Hematopoietic multipotent progenitor cell treated with erythropoietin and hydrocortisone succinate and interleukin-3 and kit ligand, for 6 days (in vitro differentiated cells): ENCODE measurements around the gene GJA4.

ENCODE experiments used
- DNase-seq: peaks from one replicate; pipeline ENCODE4 v3.0.0-alpha.2; 2015

The GJA4 gene

DNA sequence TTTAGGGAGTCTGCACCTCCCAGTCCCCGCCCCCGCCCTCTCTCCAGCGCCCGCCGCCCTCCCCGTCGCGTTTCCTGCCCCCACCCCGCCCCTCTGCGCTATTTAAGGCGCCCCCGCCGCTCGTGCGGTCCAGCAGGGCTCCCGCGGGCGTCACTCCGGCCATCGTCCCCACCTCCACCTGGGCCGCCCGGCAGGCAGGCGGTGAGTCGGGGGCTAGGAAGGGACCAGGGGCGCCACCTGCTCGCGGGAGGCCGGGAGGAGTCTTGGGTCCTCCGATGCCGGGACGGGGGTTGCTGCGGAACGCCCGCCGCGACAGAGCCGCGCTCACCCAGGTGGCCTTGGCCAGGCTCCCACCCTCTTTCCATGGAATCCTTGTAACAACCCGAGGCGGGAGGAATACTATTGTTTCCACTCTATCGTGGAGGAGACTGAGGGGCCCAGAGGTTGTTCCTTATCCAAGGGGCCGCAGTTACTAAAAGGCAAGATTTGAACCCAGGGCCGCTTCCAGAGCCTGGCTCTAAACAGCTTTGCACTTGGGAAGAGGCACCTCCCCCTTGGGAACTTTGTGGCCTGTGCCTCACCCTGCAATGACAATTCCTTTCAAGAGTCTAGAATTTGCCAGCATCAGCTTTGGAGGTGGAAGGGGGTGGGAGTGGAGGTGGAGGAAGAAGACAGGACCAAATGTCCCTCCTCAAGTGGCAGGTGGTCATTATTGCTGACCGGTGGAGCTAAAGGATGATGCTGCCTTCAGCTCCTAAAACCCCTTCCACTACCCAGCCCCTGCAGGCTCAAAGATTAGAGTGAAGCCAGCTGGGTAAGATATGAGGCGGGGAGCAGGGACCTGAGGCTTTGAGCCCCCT, at the start of gene GJA4:
Gene GJA4 (plus strand): TSS at position 132 of the 860 bp plus-strand sequence. CDS start 1,215 bp downstream, outside the sequence.
- no peak for DNase-seq

DNA sequence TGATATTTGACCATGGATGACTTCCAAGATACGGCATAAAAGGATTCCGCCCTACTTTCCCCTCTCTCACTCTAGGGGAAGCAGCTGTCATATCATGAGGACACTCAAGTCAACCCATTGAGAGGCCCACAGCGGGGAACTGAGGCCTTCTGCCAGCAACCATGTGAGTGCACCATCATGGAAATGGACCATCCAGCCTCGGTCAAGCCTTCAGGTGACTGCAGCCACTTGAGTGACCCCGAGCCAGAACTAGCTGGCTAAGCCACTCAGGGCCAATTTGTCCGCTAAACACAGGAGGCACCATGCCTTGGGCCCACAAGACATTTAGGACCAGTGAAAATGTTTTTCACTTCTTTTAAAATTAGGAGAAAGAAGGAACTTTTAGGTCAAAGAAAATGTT, 49.0 kb upstream of the GJA4 start:
- DNase-seq: no peak

DNA sequence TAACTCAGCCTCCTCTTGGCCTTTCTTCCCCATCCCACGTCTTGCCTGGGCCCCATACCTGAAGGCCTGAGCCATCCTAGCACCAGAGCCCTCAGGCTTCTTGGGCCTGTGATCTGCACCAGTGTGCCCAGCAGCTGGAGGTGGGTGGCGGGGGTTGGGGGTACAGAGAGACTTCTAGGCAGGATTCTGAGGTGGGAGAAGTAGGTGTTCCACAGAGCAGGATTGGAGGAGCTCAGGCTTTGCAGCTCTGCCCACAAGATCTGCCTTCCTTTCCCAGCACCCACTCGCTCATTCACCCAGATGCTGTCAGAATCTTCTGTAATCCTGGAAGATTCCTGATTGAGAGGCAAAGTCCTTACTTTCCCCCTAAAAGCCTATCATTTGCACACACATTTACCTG, 47.9 kb upstream of the GJA4 start:
- DNase-seq: no peak

DNA sequence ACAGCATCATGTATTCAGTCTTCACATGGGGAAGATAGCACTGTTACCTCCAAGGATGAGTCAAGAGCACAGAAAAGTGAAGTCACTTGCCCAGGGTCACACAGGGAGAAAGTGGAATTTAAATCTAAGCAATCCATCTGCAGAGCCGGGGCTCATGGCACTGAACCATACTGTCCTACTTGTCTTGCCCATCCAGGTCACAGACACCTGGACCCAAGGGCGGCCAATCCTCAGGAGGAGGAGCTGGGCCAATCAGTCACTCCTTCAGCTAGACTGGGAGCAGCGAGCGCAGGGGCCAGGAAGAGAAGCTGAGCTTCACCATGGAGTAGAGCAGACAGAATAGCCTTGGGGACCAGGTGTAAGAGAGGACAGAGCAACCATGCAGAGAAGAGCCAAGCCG, 47.1 kb upstream of the GJA4 start:
- DNase-seq: no peak

DNA sequence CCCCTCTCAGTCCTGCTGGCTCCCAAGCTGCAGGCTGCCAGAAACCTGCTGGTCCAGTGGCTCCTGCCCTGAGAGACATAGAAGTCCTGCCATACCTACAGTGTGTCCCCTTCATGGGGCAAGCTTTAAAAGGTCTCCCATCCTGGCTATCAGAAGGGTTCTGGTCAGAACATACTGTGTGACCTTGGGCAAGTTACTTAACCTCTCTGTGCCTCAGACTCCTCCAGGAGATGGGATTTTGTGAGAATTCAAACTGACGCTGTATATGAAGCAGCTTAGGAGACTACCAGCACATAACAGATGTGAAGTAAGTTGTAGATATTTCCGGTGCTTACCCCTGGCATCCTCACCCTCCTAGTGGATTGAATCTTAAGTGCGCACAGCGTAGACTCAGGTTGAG, 46.7 kb upstream of the GJA4 start:
- no peak for DNase-seq

DNA sequence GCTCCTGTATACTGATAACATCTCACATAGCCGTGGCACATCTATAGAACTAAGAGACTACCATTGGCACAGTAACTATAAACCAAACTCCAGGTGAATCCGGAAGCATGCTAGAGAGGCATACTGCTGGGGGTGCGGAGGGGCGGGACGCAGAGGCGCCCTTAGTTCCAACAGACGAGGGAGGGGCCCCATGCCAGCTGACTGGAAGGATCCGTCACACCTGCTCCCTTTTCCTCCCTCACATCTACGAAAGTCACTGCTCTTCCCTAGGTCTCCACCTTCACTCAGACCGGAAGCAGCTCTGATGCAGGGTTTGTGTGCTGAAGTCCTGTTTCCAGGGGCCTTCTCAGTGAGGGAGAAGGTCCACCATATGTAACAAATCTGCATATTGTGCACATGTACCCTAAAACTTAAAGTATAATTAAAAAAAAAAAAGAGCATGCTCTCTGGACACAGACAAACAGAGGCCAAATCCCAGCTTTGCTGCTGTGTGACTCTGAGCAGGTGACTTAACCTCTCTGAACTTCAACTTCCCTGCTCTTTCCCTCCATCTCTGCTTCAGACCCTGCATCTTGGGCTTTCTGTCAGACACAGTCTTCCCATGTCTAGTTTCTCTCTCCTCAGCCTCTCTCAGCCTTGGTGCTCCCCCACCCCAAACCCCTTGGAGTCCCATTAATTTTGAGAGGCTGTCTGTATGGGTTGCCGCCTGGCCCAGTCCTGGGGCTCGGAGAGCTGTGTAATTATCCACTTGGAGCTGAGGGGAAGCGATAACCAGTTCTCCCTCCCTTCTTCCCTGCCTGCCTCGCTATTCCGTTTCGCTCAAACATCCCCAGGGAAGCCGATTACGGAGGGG, 45.8 kb upstream of the GJA4 start:
- DNase-seq: no peak

DNA sequence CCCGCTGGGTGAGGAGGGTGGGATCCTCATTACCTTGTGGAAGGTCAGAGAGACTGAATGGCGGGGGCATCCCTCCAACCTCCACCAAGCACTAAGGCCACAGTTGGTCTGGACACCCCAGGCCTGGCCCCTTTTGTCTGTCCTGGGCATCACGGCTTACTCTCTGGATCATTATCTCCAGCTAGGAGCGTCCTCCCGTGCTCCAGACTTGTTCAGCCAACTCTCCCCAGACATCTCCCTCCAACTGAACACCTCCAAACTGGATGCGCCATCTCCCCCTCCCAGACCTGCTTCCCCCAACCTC, 45.2 kb upstream of the GJA4 start:
- no peak for DNase-seq

DNA sequence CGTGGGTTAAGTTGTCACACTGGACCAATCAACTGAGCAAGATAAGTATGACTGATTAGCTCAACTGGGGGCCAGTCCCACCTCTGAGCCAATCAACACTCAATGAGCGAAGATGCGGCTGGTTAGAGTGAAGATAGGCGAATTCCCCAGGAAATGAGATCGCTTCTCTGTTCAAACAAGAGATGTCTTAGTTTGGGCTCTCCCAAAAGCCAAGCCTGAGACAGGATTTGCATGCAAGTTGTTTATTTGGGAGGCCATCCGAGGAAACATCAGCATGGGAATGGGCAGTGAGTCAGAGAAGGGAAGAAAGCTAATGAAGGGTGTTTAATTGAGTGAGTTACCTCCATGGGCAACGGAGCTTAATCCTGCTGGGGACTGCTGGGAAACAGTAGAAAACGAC, 42.8 kb upstream of the GJA4 start:
- no peak for DNase-seq

DNA sequence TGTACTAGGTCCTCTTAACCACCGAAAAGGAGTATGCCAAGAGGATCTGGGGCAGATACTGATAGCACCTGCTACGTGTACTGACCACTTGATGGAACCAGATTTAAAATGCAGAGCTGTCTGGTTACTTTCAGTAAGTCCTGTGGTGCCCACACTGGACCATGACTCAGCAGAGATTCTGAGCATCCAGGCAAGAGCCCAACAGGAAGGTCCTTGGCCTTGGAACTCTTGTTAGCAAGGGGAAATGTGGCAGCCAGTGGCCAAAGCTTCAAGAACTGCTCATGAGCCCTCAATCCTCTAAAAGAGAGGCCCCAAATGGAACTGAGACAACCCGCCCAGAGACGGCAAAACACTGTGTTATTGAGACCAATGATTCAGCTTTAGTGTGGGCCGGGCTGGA, 42.2 kb upstream of the GJA4 start:
- no peak for DNase-seq

DNA sequence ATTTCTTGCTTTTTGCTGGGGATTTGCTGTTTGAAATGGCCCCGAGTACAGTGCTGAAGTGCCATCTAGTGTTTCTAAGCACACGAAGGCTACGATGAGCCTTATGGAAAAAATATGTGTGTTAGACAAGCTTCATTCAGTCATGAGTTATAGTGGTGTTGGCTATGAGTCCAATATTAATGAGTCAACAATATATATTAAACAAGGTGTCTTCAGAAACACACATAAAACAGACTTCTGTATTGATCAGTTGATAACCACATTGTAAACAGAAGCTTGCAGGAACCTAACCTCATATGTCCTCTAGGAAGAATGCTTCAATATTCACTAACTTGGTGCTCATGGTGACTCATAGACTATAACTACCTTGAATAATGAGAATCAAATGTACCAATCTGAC, 39.6 kb upstream of the GJA4 start:
- no peak for DNase-seq

DNA sequence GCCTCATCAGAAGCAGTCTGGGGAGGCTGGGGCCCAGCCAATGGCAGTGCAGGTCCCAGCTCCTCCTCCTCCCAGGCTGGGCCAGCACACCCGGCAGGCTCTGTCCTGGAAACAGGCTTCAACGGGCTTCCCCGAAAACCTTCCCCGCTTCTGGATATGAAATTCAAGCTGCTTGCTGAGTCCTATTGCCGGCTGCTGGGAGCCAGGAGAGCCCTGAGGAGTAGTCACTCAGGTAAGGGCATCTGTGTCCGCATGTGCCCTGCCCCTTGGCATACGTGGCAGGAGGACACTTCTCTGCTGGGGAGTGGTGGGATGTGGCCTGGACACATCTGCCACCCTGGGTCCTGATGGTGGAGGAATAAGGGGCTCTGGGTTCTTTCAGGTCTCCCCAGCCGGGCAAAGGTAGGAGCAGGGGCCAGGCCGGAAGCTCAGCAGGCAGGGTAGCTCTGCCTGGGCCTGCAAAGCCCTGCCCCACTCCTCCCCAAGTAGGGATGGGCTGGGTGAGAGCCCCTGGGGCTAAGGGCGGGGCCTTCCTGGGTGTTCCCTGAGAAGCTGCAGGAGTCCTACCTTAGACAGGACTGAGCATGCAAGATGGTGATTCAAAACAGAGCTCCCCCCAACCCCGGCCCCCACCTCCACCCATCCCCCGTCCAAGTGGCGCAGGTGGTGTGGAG, 37.7 kb upstream of the GJA4 start, which contains the start of gene GJB5:
Gene GJB5 (plus strand): TSS at position 84 of the 674 bp plus-strand sequence. CDS start 2,284 bp downstream, outside the sequence.
- no peak for DNase-seq

DNA sequence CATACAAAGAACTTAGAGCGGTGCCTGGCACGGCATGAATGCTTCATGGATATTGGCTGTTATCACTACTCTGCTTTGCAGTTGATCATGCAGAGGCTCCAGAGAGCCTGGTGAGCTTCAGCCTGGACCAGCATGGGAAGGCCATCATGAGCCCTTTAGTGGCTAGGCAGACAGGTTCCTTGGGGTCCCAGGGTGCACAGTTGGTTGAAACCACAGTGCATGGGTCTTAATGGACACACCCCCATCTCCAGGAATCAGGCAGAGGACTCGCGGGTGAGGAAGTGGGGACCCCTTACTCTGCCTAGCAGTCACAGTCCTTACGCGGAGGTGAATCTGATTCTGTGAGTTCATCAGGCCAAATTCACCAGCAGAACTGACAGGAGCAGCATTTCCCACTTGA, 36.8 kb upstream of the GJA4 start:
- no peak for DNase-seq

DNA sequence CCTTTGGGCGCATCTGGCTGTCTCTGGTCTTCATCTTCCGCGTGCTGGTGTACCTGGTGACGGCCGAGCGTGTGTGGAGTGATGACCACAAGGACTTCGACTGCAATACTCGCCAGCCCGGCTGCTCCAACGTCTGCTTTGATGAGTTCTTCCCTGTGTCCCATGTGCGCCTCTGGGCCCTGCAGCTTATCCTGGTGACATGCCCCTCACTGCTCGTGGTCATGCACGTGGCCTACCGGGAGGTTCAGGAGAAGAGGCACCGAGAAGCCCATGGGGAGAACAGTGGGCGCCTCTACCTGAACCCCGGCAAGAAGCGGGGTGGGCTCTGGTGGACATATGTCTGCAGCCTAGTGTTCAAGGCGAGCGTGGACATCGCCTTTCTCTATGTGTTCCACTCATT, 35.4 kb upstream of the GJA4 start:
- no peak for DNase-seq

DNA sequence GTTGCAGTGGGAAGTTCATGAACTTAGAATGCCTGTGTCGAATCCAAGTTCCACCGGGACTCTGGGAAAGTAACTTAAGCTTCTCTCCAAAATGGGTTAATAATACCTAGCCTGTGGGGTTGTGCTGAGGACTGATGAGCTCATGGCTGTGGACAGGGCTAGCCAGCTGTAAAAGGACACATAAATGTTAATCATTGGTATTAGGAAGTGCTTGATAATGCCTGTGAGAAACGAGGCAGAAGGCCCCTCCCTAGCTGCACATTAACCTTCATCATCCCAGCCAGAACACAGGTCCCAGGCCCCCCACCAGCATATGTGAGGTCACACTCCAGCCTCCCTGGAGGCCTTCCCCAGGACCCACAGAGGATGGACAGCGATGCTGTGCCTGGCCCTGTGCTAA, 34.0 kb upstream of the GJA4 start:
- DNase-seq: no peak

DNA sequence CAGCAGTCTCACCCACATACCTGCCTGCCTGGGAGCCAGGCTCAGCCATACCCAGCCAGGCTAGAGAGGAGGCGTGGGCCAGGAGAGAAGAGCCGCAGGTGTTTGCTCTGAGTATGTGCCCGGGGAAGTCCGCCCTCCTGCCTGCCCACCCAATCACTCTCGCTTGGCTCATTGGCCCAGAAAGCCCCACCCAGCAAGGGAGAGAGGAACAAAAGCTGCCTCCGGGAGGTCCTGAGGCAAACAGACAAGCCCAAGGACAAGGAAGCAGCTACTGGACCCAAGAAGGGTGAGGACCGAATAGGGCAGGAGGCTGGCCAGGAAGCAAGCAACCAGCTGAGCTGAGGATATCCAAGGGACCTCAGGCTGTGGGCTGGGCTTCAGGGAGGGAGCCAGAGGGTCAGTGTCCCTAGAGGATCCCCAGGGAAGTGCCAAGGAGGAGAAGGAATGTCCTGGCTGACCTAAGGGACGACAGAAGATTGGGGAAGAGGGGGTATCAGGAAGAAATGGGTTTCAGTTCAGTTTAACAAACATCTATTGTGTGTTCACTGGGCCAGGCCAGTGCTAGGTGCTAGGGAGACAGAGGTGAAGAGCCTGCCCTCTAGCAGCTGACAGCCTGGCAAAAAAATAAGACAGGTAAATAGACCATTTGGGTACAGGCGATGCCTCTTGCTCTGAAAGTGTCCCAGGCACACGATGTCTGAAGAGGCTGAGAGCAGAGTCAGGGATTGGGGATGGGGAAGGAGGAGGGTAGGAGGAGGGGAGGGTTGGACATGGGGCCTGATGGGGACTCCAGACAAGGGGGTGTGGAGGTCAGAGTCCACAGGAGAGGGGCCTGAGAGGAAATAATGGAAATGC, 33.1 kb upstream of the GJA4 start, which contains the start of gene GJB4:
Gene GJB4 (plus strand): TSS at position 238 of the 855 bp plus-strand sequence. CDS start 1,515 bp downstream, outside the sequence.
- no peak for DNase-seq

DNA sequence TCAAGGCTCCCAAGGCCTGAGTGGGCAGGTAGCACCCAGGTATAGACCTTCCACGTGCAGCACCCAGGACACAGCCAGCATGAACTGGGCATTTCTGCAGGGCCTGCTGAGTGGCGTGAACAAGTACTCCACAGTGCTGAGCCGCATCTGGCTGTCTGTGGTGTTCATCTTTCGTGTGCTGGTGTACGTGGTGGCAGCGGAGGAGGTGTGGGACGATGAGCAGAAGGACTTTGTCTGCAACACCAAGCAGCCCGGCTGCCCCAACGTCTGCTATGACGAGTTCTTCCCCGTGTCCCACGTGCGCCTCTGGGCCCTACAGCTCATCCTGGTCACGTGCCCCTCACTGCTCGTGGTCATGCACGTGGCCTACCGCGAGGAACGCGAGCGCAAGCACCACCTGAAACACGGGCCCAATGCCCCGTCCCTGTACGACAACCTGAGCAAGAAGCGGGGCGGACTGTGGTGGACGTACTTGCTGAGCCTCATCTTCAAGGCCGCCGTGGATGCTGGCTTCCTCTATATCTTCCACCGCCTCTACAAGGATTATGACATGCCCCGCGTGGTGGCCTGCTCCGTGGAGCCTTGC, 31.5 kb upstream of the GJA4 start:
- no peak for DNase-seq

DNA sequence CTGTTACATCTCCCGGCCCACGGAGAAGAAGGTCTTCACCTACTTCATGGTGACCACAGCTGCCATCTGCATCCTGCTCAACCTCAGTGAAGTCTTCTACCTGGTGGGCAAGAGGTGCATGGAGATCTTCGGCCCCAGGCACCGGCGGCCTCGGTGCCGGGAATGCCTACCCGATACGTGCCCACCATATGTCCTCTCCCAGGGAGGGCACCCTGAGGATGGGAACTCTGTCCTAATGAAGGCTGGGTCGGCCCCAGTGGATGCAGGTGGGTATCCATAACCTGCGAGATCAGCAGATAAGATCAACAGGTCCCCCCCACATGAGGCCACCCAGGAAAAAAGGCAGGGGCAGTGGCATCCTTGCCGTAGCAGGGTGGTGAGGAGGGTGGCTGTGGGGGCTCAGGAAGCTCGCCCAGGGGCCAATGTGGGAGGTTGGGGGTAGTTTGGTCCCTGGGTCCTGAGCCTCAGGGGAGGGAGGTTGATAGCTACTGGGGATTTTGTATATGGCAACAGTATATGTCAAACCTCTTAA, 31.0 kb upstream of the GJA4 start:
- DNase-seq: no peak

DNA sequence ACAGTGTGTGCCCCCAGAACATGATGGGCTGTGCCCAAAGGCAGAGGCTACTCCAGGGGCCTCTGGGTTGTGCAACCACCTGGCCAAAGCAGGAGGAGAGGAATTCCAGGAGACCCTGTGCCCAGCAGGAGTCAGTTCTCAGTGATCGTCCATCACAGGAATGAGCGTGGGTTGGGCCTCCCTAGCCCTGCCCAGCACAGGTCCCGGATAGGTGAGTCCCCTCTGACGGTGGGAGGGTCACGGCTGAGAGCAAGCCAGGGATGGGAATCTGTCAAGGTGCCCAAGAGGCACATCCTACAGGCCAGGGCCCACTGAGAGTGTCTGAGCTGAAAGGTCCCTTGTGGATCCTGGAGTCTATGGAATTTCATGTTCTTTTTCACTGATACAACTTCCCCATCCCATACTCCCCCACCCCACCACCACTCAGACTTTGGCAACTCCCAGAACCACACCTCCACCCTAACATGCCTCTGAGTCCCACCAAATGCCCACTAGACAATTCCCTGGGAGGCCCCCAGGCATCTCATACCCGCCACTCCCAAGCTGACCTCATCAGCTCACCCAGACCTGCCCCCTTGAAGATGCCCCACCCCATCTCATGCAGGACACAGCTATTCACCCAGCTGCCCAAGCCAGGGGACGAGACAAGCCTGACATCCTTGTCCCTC, 30.2 kb upstream of the GJA4 start:
- DNase-seq: no peak

DNA sequence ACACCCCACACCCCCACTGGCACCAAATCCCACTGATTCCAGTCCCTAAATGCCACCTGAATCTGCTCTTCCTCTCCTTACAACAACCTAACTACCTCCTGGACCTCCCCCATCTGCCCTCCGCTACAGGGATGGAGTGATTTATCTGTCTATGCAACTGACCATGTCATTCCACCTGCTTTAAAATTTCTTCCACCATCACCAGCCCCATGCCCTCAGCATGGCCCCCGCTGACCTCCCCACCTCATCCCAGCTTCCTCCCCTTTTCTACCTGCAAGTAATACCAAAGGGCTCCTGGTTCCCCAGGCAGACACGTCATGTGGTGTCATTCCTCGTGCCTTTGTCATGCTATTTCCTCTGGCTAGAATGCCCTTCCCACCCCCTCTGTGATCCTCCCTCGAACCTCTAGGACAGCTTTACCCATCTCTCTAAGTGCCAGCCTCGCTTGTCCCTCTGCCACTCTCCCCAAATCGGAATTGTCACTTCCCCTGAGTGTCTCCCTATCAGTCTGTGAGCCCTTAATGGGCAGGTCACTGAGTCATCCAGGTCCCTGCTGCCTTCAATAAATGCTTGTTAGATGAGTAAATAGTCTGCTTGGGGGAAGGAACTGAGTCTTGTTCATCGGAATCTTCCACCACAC, 29.5 kb upstream of the GJA4 start:
- no peak for DNase-seq

DNA sequence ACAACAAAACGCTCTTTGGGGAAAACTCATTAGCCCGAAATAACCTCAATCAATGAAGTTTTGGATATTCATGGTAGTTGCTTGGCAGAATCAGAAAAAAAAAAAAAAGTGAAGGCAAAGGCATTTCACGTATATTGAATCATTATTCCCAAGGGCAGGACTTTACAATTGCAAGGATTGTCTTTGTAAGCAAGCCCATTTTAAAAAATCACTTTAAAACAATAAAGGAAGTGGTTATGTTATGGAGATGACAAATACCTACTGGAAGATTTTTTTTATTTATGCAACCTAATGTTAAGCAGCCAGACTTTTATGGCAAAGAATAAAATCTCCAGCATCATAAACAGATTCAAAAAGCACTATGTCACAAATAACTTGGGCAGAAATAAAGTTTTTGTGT, 23.9 kb upstream of the GJA4 start:
- no peak for DNase-seq
